NOMO-1 (cell line): Measurements from ENCODE around the gene PLA2G1B.
A peak's percentile ranks its signal among the peaks of the same experiment; 100 is the strongest.

Source experiments
- DNase-seq, 2 experiments: peaks; one replicate each; lab custom pipeline; 2025; ENCODE audit not compliant: unreplicated experiment in 2 of 2; lab: John Stamatoyannopoulos, UW

PLA2G1B gene

DNA sequence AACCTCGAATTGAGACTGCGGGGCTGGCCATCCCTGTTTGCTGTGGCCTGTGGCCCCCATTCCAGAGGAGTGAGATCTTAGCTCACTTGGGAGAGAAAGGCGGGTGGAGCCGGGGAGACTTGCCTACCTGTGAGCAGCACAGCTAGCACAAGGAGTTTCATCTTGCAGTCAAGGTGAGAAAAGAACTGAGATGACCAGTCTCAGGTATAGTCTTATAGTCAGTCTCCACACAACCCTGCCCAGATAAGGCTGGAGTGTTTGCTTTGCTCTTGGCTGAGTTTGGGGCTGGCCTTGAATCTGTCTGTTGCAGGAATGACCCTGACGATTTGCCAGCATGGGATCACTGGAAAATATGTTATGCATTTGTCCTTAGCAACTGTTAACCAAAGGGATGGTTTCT is at the start of gene PLA2G1B:
Gene PLA2G1B, minus strand, starts transcription at position 187 of the 400 bp plus-strand sequence. Its CDS starts 26 bp downstream, at position 161.
- no peak for DNase-seq

DNA sequence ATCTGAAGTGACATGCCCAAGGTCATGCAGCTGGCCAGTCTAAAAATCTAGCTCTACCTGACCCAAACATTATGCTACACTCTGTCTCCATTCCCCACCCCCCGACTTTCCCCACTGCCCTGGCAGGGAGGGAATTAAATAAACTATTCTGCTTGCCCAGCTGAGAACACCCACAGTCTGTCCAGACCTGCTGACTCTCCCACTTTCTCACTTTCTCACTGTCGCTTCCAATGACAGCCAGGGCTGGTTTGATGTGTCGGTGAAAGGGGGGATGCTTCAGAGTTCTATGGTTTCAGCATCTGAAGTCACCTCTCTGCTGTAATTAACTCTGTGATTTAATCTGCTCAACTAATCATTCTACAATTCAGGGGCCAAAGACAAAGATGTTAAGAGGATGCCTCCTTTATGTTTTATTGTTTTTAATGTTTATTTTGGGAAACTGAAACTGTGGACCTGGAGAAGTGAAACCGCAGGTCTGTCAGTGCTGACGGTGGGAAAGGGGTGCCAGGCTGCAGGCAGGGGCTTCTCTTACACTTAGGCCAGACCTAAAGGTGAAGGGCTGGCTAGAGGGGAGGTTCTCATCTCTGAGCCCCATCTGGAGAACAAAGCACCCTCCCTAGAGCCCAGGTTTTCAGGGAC is 49.5 kb upstream of the PLA2G1B start:
- DNase-seq, result no peak

DNA sequence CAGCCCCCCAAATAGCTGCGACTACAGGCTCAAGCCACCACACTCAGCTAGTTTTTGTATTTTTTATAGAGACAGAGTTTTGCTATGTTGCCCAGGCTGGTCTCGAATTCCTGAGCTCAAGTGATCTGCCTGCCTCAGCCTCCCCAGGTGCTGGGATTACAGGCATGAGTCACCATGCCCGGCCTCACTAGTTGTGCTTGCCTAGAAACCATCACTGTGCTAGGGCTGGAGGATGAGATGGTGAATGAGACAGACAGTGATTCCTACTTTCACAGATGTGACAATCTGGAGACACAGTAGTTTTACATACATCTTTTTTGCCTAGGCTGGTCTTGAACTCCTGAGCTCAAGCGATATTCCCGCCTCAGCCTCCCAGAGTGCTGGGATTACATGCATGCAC is 48.8 kb upstream of the PLA2G1B start:
- DNase-seq, result no peak

- DNase-seq, result peak in 1 of 2 experiments; percentile 32
Observed at GRCh38 chr12:120376009-120376408, 48.4 kb upstream of the PLA2G1B start.

GRCh38 chr12:120373683-120374082 is 46.1 kb upstream of the PLA2G1B start:
- no peak for DNase-seq

DNA sequence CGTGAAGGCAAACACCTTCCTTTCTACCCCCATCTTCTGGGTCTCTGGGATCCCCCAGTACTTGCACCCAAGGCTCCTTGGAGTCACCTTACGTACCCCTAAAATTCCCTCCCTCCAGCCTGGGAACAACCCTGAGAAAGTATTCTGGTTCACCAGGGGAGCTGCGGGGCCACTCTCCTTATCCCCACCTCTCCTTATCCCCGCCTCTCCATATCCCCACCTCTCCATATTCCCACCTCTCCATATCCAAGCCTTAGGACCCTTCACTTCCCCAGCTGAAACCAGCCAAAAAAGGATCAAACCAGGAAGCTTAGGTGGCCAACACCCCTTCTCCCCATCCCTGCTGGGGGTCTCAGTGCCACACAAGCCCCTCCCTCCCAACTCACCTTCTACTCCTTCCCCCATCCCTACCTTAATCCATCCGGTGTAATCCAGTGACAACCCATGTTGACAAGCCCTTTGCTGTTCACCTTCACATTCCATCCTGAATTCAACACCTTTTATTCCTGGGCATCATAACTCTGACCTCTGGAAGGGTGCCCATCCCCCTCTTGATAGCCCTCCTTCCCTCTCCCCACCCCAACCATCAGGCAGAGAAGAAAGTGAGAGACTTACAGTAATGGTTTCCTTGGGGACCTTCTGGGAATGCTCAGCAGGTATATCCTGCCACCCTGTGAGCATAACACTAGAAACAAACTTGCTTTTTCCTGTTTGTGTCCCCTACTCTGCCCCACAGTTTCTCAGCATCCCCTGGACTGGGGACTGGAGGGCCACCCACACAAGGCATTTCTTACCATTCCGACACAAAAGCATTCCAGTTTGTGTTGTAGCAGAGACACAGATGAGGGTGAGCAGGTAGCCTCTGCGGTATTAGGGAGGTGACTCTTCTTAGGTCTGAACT is 43.0 kb upstream of the PLA2G1B start:
- DNase-seq, result no peak

GRCh38 chr12:120369603-120370342 is 42.2 kb upstream of the PLA2G1B start:
- no peak for DNase-seq

DNA sequence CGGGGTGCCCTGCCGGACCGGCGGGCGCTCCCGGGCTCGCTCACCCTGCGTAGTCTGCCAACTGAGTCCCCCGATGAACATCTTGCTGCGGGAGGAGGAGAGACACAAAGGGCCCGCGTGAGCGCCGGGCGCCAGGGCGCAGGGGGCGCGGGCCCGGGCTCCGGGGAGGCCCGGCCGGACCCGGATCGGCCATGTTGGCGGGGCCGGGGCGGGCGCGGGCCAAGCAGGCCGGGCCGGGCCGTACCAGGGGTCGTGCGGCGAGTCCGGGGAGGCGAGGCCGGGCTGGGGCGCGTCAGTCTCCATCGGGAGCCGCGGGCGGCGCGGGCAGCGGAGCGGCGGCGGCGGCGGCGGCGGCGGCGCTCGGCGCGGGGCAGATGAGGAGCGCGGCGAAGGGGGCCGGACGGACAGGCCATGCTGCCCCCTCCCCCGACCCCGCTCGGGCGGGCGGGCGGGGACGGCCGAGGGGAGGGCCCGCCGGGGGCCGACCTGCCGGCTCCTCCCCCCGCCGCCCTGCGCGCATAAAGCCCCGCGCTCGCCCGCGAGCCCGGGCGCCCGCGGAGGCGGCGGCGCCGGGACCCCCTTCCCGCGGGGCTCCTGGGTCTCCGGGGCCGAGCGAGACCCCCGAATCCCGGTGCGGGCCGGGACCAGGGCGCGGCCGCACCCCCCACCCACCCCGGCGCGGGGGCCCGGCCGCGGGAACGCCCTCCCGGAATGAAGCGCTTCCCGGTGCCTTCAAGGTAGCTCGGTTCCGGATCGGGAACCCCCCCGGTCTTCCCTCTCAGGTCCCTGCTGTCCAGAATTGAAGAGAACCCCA is 41.4 kb upstream of the PLA2G1B start, which contains the start of gene MSI1:
Gene MSI1, minus strand, starts transcription at position 376 of the 814 bp plus-strand sequence. Its CDS starts 73 bp downstream, at position 303.
- no peak for DNase-seq

GRCh38 chr12:120367924-120368788 is 40.6 kb upstream of the PLA2G1B start:
- no peak for DNase-seq

- DNase-seq, result no peak
Observed at GRCh38 chr12:120367233-120367923, 39.8 kb upstream of the PLA2G1B start.

GRCh38 chr12:120366845-120367232 is 39.3 kb upstream of the PLA2G1B start:
- DNase-seq, result no peak

DNA sequence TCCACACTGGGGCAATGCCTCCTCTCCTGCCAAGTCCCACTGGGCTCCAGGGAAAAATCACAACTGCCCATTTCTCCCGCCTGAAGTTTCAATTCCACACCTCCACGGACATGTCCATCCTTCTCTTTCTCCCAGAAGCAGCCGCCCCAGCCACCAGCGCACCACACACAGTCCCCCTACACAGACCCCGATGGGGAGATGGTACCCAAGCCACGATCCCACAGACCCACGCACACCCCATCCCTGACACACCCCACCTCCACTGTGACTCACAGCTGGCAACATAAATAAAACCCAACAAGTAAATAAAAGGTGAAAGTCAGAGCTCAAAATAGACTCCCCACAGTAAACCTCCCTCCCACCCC is 38.7 kb upstream of the PLA2G1B start:
- DNase-seq, result no peak

DNA sequence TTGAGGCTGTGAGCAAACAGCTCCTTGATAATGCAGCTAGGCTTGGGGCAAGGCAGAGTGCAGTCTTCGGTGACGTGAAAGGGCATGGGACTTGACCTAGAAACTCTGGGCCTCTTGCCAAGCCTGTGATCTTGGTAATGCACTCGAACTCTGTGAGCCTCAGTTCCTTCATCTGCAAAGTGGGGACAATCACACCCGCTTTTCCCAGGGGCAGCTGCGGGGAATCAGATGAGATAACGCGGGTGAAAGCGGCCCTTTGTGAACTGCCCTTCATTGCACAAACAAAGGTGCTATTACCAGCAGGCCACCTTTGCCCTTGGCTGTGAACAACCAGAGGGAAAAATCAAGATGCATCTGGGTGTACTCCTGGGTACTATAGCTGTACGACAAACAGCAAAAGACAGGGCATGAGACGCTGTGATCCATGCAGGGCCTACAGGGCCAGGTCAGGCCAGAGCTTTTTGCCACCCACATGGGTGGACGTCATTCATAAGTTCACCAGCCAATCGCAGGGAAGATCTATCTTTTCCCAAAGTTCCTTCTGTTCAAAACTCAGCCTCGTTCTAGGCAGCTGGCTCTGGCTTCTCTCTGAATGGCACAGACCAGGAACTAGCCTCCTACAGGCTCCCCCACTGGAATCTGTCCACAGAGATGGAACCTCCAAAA is 38.2 kb upstream of the PLA2G1B start:
- DNase-seq, result no peak

DNA sequence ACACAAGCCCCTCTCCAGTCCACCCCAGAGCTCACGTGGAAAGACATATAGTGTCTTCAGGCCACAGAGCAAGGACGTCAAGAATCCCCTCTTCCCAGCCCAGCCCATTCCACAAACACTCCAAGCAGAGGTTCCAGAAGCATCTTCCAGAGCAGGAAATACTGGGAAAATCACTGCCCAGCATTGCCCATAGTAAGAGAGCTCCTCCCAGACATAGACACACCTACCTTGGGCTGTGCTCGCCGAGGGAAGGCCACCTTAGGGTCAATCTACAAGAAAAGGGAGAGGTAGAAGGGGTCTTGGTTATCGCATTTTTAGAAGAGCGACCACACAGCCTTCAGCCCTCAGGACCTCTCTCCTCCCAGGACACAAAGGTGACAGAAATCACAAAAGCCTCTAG is 36.9 kb upstream of the PLA2G1B start:
- no peak for DNase-seq

DNA sequence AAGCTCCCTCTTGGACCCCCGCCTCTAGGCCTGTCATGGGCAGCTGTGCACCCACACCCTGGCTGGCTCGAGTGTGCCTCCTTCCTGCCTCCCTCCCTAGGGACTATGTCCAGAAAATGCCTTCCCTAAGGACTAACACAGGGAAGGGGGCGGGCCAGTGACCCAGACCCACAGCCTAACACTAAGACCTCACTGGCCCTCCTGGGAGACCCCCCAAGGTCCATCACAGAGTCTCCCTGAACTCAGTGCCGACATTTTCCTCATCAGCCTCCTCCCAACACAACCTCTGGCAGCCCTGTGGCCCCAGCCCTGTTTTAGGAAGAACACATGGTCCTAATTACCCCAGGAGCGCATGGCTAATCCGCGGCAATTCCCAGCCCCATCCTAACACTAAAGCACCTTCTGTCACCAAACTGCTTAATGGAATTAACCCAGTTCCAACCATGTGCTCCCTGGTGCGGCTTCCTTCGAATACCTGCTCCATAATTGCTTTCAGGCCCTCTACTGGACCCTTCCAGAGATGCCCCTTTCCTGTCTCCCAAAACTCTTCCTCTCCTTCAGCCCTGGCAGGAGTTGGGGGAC is 35.8 kb upstream of the PLA2G1B start:
- no peak for DNase-seq

DNA sequence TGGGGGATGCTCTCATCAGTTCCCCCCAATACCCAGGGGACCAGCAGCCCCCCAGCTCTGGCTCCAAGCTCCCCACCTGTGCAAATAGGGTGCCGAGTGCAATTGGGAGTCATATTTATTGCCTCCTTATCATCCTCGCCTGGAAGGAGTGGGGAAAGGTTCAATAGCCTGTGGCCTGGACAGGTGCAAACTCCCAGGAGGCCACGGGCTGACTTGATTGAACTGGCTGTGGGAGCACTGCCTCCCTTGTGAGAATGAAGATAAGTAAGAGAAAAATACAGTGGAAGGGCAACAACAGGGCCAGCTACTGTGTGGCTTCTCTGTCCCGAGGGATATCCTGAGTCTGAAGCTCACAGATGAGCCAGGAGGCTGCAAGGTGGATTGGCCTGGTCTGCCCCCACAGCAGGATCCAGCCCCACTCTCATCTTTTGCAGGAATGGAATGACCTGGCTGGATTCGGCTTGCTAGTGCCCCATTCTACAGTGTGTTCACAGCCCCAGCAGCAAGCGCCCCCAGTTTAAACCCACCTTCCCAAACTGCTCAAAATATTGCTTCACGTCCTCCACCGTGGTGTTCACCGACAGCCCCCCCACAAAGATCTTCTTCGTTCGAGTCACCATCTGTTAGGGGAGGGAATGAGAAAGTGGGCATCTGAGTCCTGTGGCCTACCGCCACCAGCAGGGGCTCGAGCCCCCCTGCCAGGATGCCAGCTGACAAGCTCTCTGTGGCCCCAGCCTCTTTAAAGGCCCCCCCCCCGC is 35.1 kb upstream of the PLA2G1B start:
- DNase-seq, result no peak

DNA sequence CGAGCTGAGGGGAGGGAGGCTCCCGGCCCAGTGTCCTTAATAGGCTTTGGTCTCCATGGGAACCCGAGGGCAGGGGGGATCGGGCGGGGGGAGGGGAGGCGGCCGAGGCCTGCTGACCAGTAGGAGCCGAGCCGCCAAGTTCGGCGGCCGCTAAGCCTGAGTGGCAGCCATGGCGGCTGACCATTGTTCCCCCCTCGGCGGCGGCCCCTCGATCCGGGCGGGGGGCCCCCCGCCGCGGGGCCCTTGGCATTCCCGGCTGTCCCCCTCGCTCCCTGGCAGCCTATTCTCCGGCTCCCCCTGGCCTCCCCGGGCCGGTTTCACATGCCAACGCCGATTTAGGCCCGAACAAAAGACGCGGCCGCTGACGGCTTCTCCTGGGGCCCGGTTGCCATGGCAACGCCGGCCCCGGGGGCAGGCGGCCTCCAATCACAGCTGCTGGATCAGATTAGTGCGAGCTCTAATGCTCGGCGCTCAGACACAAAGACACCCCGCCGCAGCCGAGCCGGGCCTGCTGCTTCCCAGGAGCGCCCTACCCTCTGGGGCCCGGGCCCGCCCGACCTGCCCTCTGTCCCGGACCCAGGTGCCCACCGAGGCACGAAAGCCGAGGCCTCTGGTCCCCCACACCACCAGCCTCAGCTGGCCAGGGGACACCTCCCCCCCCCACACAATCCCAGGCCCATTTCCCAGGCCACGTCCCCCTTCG is 34.1 kb upstream of the PLA2G1B start:
- DNase-seq, result no peak
